Measurements from ENCODE around the gene TOR3A.

GRCh38 chr1:179091691-179092165 lies 9.9 kb downstream of the TOR3A start:
- peak in 1 of 2 experiments; percentile 77; a peak in 2 of 4 replicates for TF ChIP-seq CEBPB (IDR thresholded peaks at IDR 0.05)
- no peak for TF ChIP-seq CTCF (IDR thresholded peaks at IDR 0.05)
- TF ChIP-seq PHF8 (IDR thresholded peaks at IDR 0.05; ENCODE audit: borderline replicate concordance, low read depth) = no peak
- no peak for TF ChIP-seq CHD2 (IDR thresholded peaks at IDR 0.05; ENCODE audit: low read length, partially characterized antibody)
- TF ChIP-seq RAD21 (conservative IDR thresholded peaks at IDR 0.05 in 1 of 2, IDR thresholded peaks at IDR 0.05 in 1 of 2) = no peak
- no peak for TF ChIP-seq ESRRA (IDR thresholded peaks at IDR 0.05; ENCODE audit: borderline replicate concordance, low read length)
- TF ChIP-seq FOSB (CRISPR knock-in tag; IDR thresholded peaks at IDR 0.05) = no peak
- TF ChIP-seq RFX5 (IDR thresholded peaks at IDR 0.05) = no peak
- TF ChIP-seq POLR2A (IDR thresholded peaks at IDR 0.05; ENCODE audit: low read length) = no peak
- no peak for TF ChIP-seq KDM5A (IDR thresholded peaks at IDR 0.05)
- no peak for TF ChIP-seq CBX8 (IDR thresholded peaks at IDR 0.05)
- no peak for TF ChIP-seq REST (IDR thresholded peaks at IDR 0.05)
- no peak for TF ChIP-seq HMGXB4 (CRISPR knock-in tag; IDR thresholded peaks at IDR 0.05; ENCODE audit: borderline replicate concordance)
- TF ChIP-seq MAZ (IDR thresholded peaks at IDR 0.05; ENCODE audit: borderline replicate concordance, low read depth, low read length) = no peak

All from A549 (cell line).